Testis (tissue), 3 donors: ENCODE results near the gene HYOU1. TPM values are rescaled to one million over a fixed set of nuclear protein-coding genes. Genes with fewer than 3 reads are reported as not detected.

ENCODE experiments used
- DNase-seq: peaks from one replicate; pipeline ENCODE4 v3.0.0-alpha.2; 2019
- H3K27ac ChIP-seq, 2 donors: fragments of 200-600 bp; sonication (generic); one replicate each; pipeline ENCODE4 v1.5.1; 2019
- H3K27me3 ChIP-seq: fragments of 200-600 bp; sonication (generic); one replicate; pipeline ENCODE4 v1.5.1; 2019
- H3K36me3 ChIP-seq: fragments of 200-600 bp; sonication (generic); one replicate; pipeline ENCODE4 v1.5.1; 2017; ENCODE audit warnings: low read depth; ENCODE audit errors: missing control alignments
- H3K4me1 ChIP-seq: fragments of 200-600 bp; sonication (generic); one replicate; pipeline ENCODE4 v1.5.1; 2019
- H3K4me3 ChIP-seq, 2 donors: fragments of 200-600 bp; sonication (generic); one replicate each; pipeline ENCODE4 v1.5.1; 2017 to 2019
- H3K9me3 ChIP-seq: fragments of 200-600 bp; sonication (generic); one replicate; pipeline ENCODE4 v1.5.1; 2017
- CTCF ChIP-seq, 3 experiments: fragments of 450-650 bp in 2 of 3; fragments of 200-600 bp in 1 of 3; sonication (generic) in 1 of 3; IDR thresholded peaks; one replicate each; pipeline ENCODE4 v1.5.1; 2016 to 2019; ENCODE audit warnings: antibody characterized with exemption in 3 of 3, mild to moderate bottlenecking in 2 of 3, moderate library complexity in 1 of 3
- POLR2A ChIP-seq: fragments of 450-650 bp; IDR thresholded peaks from one replicate; pipeline ENCODE4 v1.6.1; 2017; ENCODE audit warnings: antibody characterized with exemption, mild to moderate bottlenecking, moderate library complexity
- WGBS, 2 donors: methylation state at CpG; one replicate each; pipeline ENCODE4 v1.1.5; 2018; 5-methylcytosine and 5-hydroxymethylcytosine counted together
- intact Hi-C: fragments of 100-400 bp; cut with DNase I; formaldehyde crosslinking; loops from one replicate; pipeline ENCODE4 v1.15.1; 2023; ENCODE audit warnings: low total_unique reads
- polyA plus RNA-seq: library from polyadenylated mRNA; stranded (reverse); fragments of 350-450 nt; fragmentation: Illumina TruSeq; extraction: RNeasy Lipid Tissue Mini Kit (QIAGEN cat#74804); gene quantifications from one replicate; pipeline ENCODE4 v1.2.3, GENCODE V29; 2014; ENCODE audit warnings: low read depth, low replicate concordance; ENCODE audit not compliant: insufficient read depth
- total RNA-seq, 2 donors: library from RNA; depleted of rRNA; stranded (reverse); fragments of >200 nt; gene quantifications; one replicate each; pipeline ENCODE4 v1.2.3, GENCODE V29; 2016

Gene HYOU1
- total and polyA plus RNA-seq, 3 donors from 2014 or later = 126 to 209 (median 127) TPM

- Histone ChIP-seq H3K36me3 (no peaks in the 10 kb centered on the region), H3K27me3 (no peaks in the 10 kb centered on the region), H3K4me3 (peak overlapping the region; percentile 76 to 85), H3K27ac (peak overlapping the region; percentile 84 to 93), H3K9me3 (no peaks in the 10 kb centered on the region), H3K4me1 (peaks cover 32% of the 10 kb centered on the region)
- TF ChIP-seq CTCF (IDR thresholded peaks at IDR 0.05) = no peak
- TF ChIP-seq POLR2A = no peak
- intact Hi-C loops = no loop called here
- DNase-seq = no peak
- 1 to 2% methylated on average over 10 to 29 of the region's 29 CpGs for WGBS, 2 donors
Observed at GRCh38 chr11:119100994-119101758, 44.2 kb upstream of the HYOU1 start.

- no peaks in the 10 kb centered on the region for H3K9me3 ChIP-seq
- peak overlapping the region in 1 of 2 donors; percentile 85 for H3K4me3 ChIP-seq
- peaks cover 32% of the 10 kb centered on the region for H3K4me1 ChIP-seq
- H3K36me3 ChIP-seq = no peaks in the 10 kb centered on the region
- no peaks in the 10 kb centered on the region for H3K27me3 ChIP-seq
- DNase-seq = no peak
- TF ChIP-seq CTCF (IDR thresholded peaks at IDR 0.05) (peak in 1 of 3 experiments; percentile 17), POLR2A (no peak)
- WGBS, 2 donors = 49 to 50% methylated on average over 11 of the region's 11 CpGs
- no peak overlapping the region for H3K27ac ChIP-seq
- intact Hi-C loops = no loop called here
Observed at GRCh38 chr11:119100246-119100970, 43.4 kb upstream of the HYOU1 start.

- WGBS, 2 donors = 81 to 83% methylated on average over 6 of the region's 6 CpGs
- Histone ChIP-seq H3K27ac (no peak overlapping the region), H3K27me3 (no peaks in the 10 kb centered on the region), H3K36me3 (no peaks in the 10 kb centered on the region), H3K9me3 (no peaks in the 10 kb centered on the region), H3K4me1 (peaks cover 32% of the 10 kb centered on the region), H3K4me3 (no peak overlapping the region)
- intact Hi-C loops = loop anchor here (5.0 to 10.0 kb wide), 2 partner anchors 42 to 85 kb away; partner anchors contain the start of genes HYOU1 and NHERF4
- TF ChIP-seq POLR2A (no peak), CTCF (IDR thresholded peaks at IDR 0.05) (no peak)
- DNase-seq = no peak
Observed at GRCh38 chr11:119099711-119100110, 42.7 kb upstream of the HYOU1 start.

- Histone ChIP-seq H3K4me3 (peak overlapping the region; percentile 77 to 80), H3K36me3 (no peaks in the 10 kb centered on the region), H3K4me1 (peaks cover 21% of the 10 kb centered on the region), H3K27ac (peak overlapping the region; percentile 83 to 96), H3K27me3 (no peaks in the 10 kb centered on the region), H3K9me3 (no peaks in the 10 kb centered on the region)
- 0% methylated on average over 19 to 72 of the region's 79 CpGs for WGBS, 2 donors
- intact Hi-C loops = loop anchor here (5.0 to 10.0 kb wide), 2 partner anchors 38 to 90 kb away; partner anchors contain the start of genes HYOU1 and NHERF4
- DNase-seq = peak; percentile 100
- TF ChIP-seq CTCF (IDR thresholded peaks at IDR 0.05) (peak in 1 of 3 experiments; percentile 15), POLR2A (peak; percentile 74)
Observed at GRCh38 chr11:119095066-119095880, 38.3 kb upstream of the HYOU1 start.
